ENCODE data around the gene TGIF1.
"Not testable (repeated sequence)": the region's sequence is repeated elsewhere in the genome, so short reads cannot be mapped to it uniquely, and the experiment has no call there.

TGIF1 gene

GRCh38 chr18:3457261-3457724 is 7.3 kb downstream of the TGIF1 start:
- DNase-seq = no peak

DNA sequence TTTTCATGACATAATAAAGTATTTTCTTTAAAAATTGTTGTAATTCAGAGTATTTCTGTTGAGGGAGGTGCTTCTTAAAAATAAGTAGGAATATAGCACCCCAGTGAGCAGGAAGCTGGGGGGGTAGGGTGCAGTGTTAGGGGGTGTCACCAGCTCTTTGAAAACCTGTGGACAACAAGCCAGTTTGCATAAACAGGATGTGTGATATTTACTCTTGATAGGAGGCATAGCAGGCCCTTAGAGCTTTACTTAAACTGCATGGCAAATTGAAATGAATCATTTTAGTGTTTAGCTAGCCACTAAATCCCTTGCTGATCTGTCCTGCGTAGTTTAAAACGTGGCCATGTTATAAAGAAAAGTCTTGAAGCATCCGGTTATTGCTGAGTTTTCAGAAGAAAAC is 8.4 kb downstream of the TGIF1 start:
- no peak for DNase-seq

DNA sequence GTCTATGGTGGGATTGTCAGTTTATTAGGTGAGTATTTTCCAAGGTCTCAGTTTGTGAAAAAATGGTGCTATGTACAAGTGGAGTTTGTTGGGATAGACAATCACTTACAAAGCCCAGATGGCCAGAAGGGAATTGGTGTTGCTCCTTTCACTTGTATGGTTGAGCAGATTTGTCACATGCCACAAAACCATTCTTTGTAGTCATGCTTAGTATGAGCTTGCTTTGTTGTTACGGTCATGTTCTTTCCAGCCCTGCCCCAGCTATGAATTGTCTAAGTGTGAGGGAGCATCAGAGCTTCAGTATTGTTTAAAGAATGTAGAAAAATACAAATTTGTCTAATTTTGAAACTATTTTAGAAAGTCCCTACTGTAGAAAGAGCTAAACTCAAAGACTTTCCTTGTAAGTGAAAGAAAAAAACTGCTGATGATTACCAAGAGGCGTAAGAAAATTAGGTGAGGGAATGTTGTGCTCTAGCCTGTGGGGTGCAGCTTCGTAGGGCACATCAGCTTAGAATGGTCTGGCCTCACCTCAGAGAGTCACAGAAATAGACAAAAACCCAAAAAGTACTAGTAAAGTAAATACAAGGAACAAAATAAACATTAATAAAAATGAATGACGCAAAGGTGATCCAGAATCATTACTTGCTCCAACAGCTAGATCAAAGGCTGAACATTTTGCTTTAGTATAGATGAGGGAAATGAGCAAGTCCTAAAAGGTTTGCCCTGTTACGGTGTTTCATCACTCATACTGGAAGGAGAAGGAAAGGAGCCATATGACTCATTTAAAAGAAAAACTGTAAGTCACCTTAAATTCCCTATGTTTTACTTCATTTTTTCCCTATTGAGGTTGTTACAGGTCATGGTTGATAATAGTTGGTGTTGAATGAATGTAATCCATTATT is 9.2 kb downstream of the TGIF1 start:
- no peak for DNase-seq

DNA sequence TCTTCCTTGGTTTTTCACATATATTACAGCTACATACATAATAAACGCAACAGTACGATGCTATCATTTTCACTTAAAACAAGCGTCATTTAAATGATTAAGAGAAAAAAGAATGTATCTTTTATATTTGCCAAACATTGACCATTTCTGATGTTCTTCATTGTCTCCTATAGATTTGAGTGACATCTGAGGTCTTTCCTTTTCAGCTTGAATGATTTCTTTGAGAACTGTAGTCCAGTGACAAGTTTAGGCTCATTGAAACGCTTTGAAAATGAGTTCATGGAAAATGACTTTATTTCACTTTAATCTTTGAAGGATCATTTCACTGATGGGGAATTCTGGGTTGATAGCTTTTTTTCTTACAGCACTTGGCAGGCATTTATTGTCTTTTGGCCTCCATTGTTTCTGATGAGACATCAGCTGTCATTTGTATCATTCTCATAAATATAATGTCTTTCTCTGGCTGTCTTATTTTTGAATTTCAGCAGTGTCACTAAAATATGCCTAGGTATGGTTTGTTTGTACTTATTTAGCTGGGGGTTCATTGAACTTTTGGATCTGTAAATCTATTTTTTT is 10.9 kb downstream of the TGIF1 start:
- DNase-seq = no peak

DNA sequence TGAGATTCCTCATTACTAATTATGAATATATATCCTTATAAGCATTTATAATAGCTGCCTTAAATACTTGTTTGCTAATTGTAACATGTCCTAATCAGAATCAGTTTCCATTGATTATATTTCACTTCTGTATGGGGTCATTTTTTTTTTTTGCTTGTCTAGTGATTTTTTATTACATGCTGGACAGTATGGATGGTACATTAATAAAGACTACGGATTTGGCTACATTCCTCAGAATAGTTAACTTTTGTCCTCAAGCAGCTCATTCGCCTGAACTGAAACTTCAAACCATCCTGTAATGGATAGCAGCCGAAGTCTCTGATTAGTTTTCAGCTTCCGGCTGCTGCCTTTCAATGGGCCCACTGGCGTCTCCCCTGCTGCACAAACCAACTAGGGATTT is 11.7 kb downstream of the TGIF1 start:
- no peak for DNase-seq

DNA sequence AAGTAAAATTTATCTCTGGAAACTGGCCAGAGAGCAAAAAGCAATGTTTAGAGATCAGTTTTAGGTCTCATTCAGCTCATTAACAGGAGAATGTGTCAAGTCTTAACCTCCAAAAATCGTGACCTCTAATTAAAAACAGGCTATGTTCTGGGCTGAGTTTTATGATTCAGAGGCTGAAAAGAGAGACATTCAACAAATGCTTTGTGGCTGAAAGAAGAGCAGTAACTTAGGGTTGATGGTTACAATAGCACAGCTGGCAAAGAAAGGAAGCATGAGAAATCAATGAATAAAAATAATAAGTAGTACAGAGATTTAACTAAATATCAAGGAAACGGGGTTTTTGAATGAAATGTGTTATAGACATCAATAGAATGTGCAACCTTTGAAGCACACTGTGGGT is 13.1 kb downstream of the TGIF1 start:
- no peak for DNase-seq

- no peak for DNase-seq
Measured at GRCh38 chr18:3466045-3466444, 16.1 kb downstream of the TGIF1 start.

DNA sequence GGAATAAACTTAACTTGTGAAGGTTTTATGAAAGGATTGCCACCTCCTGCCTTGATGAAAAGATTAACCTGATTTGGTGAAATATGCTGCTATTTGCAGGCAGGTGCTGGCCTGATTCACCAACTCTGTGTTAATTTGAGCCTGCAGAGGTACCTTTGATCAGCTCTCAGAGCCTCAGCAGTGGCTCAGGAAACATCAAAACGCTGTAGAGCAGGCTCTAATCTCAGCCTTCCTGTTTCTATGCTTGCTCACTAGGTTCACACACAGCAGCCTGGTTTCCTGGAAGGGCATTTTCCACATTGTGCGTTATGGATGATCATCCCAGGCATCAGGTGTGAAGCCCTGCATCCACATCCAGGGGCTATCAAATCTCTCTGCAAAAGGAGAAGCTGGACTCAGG is 16.9 kb downstream of the TGIF1 start:
- no peak for DNase-seq

DNA sequence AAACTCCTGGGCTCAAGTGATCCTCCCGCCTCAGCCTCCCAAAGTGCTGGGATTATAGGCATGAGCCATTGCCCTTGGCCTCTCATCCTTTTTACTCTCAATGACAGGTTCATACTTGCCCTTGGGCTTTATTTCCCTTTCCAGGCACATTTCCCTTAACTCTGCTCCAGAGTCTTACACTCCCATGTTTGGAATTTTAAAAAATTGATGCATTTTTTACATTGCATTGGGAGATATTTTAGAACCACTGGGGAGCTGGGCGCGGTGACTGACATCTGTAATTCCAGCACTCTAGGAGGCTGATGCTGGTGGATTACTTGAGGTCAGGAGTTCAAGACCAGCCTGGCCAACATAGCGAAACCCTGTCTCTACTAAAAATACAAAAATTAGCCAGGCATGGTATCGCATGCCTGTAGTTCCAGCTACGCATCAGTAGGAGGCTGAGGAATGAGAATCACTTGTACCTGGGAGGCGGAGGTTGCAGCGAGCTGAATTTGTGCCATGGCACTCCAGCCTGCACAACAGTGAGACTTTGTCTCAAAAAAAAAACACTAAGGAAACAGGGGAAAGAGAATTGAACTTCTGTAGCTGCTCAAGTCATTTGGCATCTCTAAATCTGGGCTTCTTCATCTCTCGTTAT is 18.2 kb downstream of the TGIF1 start:
- no peak for DNase-seq

DNA sequence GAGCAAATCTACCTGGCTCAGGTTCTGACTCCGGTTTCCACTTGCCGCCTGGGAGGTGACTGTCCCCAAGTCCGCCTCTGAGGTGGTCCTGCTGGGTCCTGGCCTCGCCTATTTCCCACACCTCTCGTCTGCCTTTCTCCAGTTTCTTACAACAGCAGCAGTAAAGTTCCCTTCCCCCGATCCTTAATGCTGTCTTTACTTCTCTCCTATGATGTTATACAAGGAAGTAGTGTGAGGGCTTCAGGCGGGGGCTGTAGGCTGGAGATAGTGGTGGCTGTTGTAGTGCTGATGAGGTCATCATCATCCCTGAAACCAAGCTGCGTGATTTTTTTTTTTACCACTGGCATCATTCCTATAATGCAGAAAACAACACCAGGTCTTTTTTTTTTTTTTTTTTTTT is 18.9 kb downstream of the TGIF1 start:
- no peak for DNase-seq

DNA sequence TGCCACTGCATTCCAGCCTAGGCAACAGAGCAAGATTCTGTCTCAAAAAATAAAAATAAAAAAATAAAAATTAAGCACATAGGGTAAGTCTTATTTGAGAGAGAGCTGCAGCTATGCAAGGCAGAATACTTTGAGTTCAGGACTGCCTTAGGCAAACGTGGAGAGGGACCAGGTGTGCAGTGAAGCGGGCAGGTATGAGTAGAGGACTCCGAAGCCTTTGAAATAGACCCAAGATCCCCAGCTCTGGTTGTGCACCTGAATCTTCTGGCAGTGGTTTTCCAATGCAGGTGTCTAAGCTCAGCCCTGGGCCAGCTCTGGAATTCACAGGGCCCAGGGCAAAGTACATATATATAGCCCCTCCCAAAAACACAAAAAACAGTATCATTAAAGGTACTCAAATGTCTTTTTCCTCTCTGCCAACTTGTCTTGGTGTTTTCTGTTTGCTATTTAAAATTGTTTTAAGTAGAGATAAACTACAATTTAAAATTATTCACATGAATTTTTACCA is 21.2 kb downstream of the TGIF1 start:
- no peak for DNase-seq

DNA sequence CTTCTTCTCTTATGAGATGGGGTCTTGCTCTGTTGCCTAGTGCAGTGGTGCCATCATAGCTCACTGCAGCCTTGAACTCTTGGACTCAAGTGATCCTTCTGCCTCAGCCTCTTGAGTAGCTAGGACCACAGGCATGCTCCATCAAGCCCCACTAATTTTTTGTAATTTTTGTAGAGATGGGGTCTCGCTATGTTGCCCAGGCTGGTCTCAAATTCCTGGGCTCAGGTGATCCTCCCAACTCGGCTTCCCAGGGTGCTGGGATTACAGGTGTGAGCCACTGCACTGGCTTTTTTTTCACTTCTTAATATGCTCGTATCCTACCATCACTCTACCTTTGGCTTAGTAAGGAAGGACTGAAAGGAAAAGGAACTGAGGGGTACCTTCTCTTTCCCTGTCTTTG is 22.1 kb downstream of the TGIF1 start:
- not testable (repeated sequence) for DNase-seq

DNA sequence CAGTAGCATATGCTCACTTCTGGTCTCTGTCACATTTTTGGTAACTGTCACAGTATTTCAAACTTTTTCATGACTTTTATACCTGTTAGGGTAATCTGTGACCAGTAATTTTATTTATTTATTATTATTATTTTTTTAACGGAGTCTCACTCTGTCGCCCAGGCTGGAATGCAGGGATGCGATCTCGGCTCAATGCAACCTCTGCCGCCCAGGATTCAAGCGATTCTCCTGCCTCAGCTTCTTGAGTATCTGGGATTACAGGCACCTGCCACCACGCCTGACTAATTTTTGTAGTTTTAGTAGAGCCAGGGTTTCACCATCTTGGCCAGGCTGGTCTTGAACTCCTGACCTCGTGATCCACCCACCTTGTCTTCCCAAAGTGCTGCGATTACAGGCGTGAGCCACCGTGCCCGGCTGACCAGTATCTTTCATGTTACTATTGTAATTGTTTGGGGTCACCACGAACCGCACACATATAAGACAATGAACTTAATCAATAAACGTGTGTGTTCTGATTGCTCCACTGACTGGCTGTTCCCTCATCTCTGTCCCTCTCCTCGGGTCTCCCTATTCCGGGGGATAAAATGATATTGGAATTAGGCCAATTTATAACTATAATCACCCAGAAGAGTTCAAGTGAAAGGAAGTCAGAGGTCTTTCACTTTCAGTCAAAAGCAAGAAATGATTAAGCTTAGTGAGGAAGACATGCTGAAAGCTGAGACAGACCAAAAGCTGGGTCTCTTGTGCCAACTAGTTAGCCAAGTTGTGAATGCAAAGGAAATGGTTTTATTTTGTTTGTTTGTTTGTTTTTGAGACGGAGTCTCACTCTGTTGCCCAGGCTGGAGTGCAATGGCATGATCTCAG is 22.9 kb downstream of the TGIF1 start:
- DNase-seq = no peak

DNA sequence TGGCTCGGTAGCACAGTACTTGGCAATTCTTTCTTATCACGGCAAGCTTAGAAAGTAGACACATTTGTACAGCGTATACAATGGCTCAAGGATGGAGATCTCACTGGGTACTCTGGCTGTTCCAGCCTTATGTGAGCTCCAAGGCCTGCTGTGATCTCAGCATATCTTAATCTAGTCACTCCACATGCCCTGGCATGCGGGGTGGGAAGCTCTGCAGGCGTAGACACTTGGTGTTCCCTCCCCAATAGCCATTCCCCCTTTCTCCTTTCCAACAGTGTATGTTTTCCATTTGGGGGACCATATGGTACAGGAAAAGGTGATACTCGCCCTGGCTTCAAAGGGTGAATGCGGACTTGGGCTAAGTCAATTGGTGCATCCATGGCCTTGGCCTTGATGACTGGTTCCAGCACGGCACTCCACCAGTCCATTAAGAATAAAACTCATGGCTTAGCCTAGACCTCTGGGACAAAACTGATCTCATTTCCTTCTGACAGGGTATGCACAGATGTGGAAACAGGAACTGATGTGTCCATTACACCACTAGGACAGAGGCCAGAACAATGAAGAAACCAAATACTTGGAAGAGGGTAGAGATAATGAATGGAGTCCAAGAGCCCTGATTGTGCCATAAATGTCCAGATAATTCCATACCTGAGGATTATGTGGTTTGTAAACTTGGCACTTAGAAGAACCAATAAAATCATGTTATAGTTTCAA is 28.4 kb downstream of the TGIF1 start:
- no peak for DNase-seq

GRCh38 chr18:3479978-3480509 is 30.1 kb downstream of the TGIF1 start:
- DNase-seq = no peak

DNA sequence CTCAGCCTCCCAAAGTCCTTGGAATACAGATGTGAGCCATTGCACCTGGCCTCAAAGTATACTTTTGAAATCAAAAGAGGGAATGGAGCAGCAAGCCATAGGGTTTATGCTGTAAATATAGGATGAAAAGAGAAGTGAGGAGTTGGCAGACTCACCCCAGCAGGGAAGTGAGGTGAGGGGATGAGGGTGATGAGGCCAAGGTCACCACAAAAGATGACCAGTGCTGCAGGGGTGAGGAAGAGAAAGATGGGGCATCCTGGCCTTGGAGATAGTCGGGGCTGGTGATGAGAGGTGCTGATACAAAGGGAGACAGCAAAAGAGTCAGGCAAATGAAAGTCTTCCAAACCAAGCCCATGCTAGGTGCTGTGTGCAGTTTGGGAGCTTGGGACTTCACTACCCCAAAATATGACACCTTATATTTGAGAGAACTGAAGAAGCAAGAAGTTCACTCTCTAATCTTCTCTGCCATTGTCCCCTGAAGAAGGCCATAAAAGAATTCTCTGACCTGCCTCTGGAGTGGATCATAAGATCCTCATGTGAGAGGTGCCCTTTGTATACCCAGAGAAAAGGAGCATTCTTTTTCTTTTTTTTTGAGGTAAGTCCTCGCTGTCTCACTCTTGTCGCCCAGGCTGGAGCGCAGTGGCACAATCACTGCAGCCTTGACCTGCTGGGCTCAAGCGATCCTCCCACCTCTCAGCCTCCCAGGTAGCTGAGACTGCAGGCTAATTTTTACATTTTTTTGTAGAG is 31.0 kb downstream of the TGIF1 start:
- no peak for DNase-seq

GRCh38 chr18:3481696-3482210 is 31.8 kb downstream of the TGIF1 start:
- DNase-seq = peak; percentile 45

DNA sequence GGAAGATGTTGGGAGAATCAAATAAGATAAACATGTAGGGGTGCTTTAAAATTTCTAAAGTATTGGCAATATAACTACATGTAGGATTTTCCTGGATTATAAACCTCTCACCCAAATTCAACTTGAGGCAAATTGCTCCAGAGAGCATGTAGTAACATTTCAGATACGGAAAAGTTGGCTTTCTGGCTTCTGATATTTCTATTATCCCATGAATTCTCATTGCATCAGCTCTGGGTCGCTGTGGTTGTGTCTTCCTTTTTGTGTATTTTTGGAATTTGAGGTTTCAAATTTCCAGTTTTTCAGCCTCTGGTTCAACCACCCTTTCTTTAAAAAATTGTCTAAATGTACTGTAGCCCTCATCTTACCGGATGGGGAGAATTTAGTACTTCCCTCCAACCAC is 32.3 kb downstream of the TGIF1 start:
- no peak for DNase-seq

GRCh38 chr18:3485153-3486149 is 35.5 kb downstream of the TGIF1 start:
- DNase-seq = no peak

DNA sequence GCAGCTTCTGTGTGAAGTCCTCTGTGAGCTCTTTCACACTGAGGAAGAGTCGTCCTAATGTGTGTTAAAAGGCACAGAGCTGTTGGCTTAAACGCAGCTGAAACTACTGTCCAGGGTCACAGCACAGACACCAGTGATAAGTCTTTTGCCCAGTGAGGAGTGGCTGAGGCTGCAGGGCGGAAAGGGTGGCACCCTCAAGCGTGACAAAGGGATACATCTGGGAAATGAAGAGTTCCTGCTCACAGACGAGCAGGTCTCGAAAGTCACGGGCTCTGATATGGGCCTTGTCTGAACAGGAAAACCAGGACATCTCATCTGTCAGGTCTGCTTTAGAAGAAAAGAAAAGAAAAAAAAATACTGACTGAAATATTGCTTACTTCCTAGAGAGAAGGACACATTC is 36.5 kb downstream of the TGIF1 start:
- DNase-seq = no peak

Data from NCI-H2171 treated with DMSO at 0.1 percent for 48 hours (cell line).